H1 (cell line): Measurements from ENCODE around the gene CHP2. TPM values are rescaled to one million over a fixed set of nuclear protein-coding genes. Genes with fewer than 3 reads are reported as not detected.

Experiments
- CTCF ChIA-PET: fragments of 300-600 bp; sonication (Branson Sonifier 250); formaldehyde crosslinking; loops from one replicate; lab custom pipeline; 2021; ENCODE audit not compliant: partially characterized antibody; lab: Charles Lee
- POLR2A ChIA-PET: fragments of 300-600 bp; sonication (Branson Sonifier 250); formaldehyde crosslinking; loops from one replicate; lab custom pipeline; 2021; ENCODE audit warnings: inconsistent platforms; ENCODE audit not compliant: partially characterized antibody; lab: Charles Lee
- DNase-seq, 2 experiments: peaks; one replicate each; pipeline versions ENCODE4 v3.0.0 to v3.0.0-alpha.2; 2010 to 2022; ENCODE audit warnings: low spot score in 2 of 2, low read depth in 1 of 2, mixed read lengths in 1 of 2
- FAIRE-seq: peaks from 2 replicates; lab custom pipeline; 2011; peaks lifted over from hg19 to GRCh38; lab: Jason Lieb, UNC
- H2AFZ ChIP-seq: 2 replicates; pipeline ENCODE4 v1.8.1; 2012; ENCODE audit warnings: low read length, inconsistent platforms
- H2AK5ac ChIP-seq: 2 replicates; pipeline ENCODE4 v1.6.1; 2013; ENCODE audit warnings: low read depth, low read length
- H2BK120ac ChIP-seq: replicated peaks from 2 replicates; pipeline ENCODE3; 2013; ENCODE audit warnings: low read depth, low read length, inconsistent platforms
- H2BK12ac ChIP-seq: 2 replicates; pipeline ENCODE4 v1.6.1; 2013; ENCODE audit warnings: low read depth, low read length
- H2BK15ac ChIP-seq: 2 replicates; pipeline ENCODE4 v1.6.1; 2013; ENCODE audit warnings: low read length
- H2BK20ac ChIP-seq: 2 replicates; pipeline ENCODE4 v1.6.1; 2013; ENCODE audit warnings: low read length
- H2BK5ac ChIP-seq: 2 replicates; pipeline ENCODE4 v1.6.1; 2013; ENCODE audit warnings: low read depth, low read length
- H3K14ac ChIP-seq: 2 replicates; pipeline ENCODE4 v1.6.1; 2013; ENCODE audit warnings: inconsistent platforms; ENCODE audit not compliant: insufficient read length
- H3K18ac ChIP-seq: 2 replicates; pipeline ENCODE4 v1.6.1; 2013; ENCODE audit warnings: low read length; ENCODE audit errors: extremely low read depth
- H3K23ac ChIP-seq: 2 replicates; pipeline ENCODE4 v1.6.1; 2013; ENCODE audit warnings: inconsistent platforms; ENCODE audit not compliant: insufficient read length
- H3K23me2 ChIP-seq: 2 replicates; pipeline ENCODE4 v1.6.1; 2013; ENCODE audit warnings: low read depth, low read length
- H3K27ac ChIP-seq: 2 replicates; pipeline ENCODE4 v1.6.1; 2011; ENCODE audit warnings: low read depth, low read length, inconsistent platforms
- H3K27me3 ChIP-seq, 4 experiments: replicated peaks in 1 of 4; 1 replicate in 1 of 4; 2 replicates in 3 of 4; pipeline versions ENCODE4 v1.6.1 to v1.8.1; 2011 to 2013; ENCODE audit warnings: low read length in 3 of 4, mild to moderate bottlenecking in 3 of 4, inconsistent platforms in 2 of 4, mixed read lengths in 2 of 4, moderate library complexity in 1 of 4; ENCODE audit not compliant: control insufficient read depth in 3 of 4, insufficient read depth in 3 of 4; ENCODE audit errors: extremely low read depth in 1 of 4
- H3K36me3 ChIP-seq, 4 experiments: 2 replicates each; pipeline versions ENCODE4 v1.6.1 to v1.8.1; 2011 to 2013; ENCODE audit warnings: mild to moderate bottlenecking in 4 of 4, low read length in 3 of 4, moderate library complexity in 2 of 4, control low read depth in 1 of 4, inconsistent platforms in 1 of 4; ENCODE audit not compliant: insufficient read depth in 4 of 4, control insufficient read depth in 2 of 4
- H3K4ac ChIP-seq: replicated peaks from 2 replicates; pipeline ENCODE3; 2013; ENCODE audit warnings: low read length, low read depth, mixed read lengths, inconsistent platforms; ENCODE audit not compliant: insufficient read length
- H3K4me1 ChIP-seq, 4 experiments: replicated peaks in 1 of 4; 1 replicate in 1 of 4; 2 replicates in 3 of 4; pipeline versions ENCODE4 v1.6.1 to v1.8.1; 2011 to 2013; ENCODE audit warnings: low read length in 3 of 4, inconsistent platforms in 2 of 4, mixed read lengths in 1 of 4; ENCODE audit not compliant: insufficient read depth in 4 of 4, control insufficient read depth in 3 of 4
- H3K4me2 ChIP-seq, 2 experiments: 2 replicates each; pipeline versions ENCODE4 v1.6.1 to v1.8.1; 2011 to 2013; ENCODE audit warnings: low read depth in 2 of 2, low read length in 2 of 2, control low read depth in 1 of 2, inconsistent platforms in 1 of 2, mild to moderate bottlenecking in 1 of 2; ENCODE audit not compliant: insufficient read depth in 1 of 2
- H3K4me3 ChIP-seq, 4 experiments: fragments of 200-600, 300-600 bp in 1 of 4; sonication (generic), shearing (Covaris generic), sonication (Bioruptor Twin) in 1 of 4; 2 replicates each; pipeline versions ENCODE4 v1.5.1 to v1.8.1; 2011 to 2016; ENCODE audit warnings: low read length in 4 of 4, low read depth in 3 of 4, control low read depth in 2 of 4, inconsistent platforms in 2 of 4, mild to moderate bottlenecking in 2 of 4, mixed read lengths in 1 of 4, moderate library complexity in 1 of 4; ENCODE audit not compliant: insufficient read depth in 2 of 4; ENCODE audit errors: extremely low read depth in 1 of 4
- H3K56ac ChIP-seq: replicated peaks from 2 replicates; pipeline ENCODE3; 2013; ENCODE audit warnings: low read depth, mild to moderate bottlenecking, mixed read lengths, low read length, inconsistent platforms; ENCODE audit not compliant: insufficient read length
- H3K79me1 ChIP-seq: 2 replicates; pipeline ENCODE4 v1.6.1; 2013; ENCODE audit warnings: low read depth, low read length, control low read depth
- H3K79me2 ChIP-seq, 2 experiments: 2 replicates each; pipeline versions ENCODE4 v1.6.1 to v1.8.1; 2012 to 2013; ENCODE audit warnings: low read length in 2 of 2, mild to moderate bottlenecking in 2 of 2, inconsistent platforms in 1 of 2; ENCODE audit not compliant: insufficient read depth in 2 of 2, control insufficient read depth in 1 of 2
- H3K9ac ChIP-seq, 4 experiments: replicated peaks in 1 of 4; 1 replicate in 1 of 4; 2 replicates in 3 of 4; pipeline versions ENCODE4 v1.6.1 to v1.8.1; 2011 to 2013; ENCODE audit warnings: low read depth in 3 of 4, low read length in 3 of 4, control low read depth in 2 of 4, mild to moderate bottlenecking in 2 of 4, moderate library complexity in 2 of 4, inconsistent platforms in 1 of 4; ENCODE audit errors: extremely low read depth in 1 of 4
- H3K9me3 ChIP-seq, 2 experiments: 2 replicates each; pipeline versions ENCODE4 v1.6.1 to v1.8.1; 2012 to 2013; ENCODE audit warnings: mild to moderate bottlenecking in 2 of 2, moderate library complexity in 2 of 2, control low read depth in 1 of 2, inconsistent platforms in 1 of 2, low read depth in 1 of 2, low read length in 1 of 2, mixed read lengths in 1 of 2; ENCODE audit not compliant: insufficient read depth in 2 of 2
- H4K20me1 ChIP-seq, 2 experiments: replicated peaks in 1 of 2; 2 replicates each; pipeline versions ENCODE3 to v1.8.1; 2011 to 2013; ENCODE audit warnings: inconsistent platforms in 2 of 2, low read length in 2 of 2, mild to moderate bottlenecking in 1 of 2; ENCODE audit not compliant: insufficient read depth in 2 of 2, control insufficient read depth in 1 of 2
- H4K5ac ChIP-seq: 2 replicates; pipeline ENCODE4 v1.6.1; 2013; ENCODE audit warnings: low read length, low read depth, mixed read lengths, inconsistent platforms; ENCODE audit not compliant: insufficient read length
- H4K8ac ChIP-seq: 2 replicates; pipeline ENCODE4 v1.8.0; 2013; ENCODE audit warnings: mild to moderate bottlenecking, moderate library complexity, low read length, inconsistent platforms; ENCODE audit not compliant: insufficient read depth; ENCODE audit errors: extremely low read depth
- H4K91ac ChIP-seq: replicated peaks from 2 replicates; pipeline ENCODE3; 2013; ENCODE audit warnings: low read length, mixed read lengths, inconsistent platforms; ENCODE audit not compliant: insufficient read length
- CBX8 ChIP-seq: fragments of 300-800, 300-1000 bp; sonication (generic); IDR thresholded peaks from 2 replicates; pipeline ENCODE4 v1.7.1; 2016; ENCODE audit warnings: low read depth, low read length, borderline replicate concordance
- FOSL1 ChIP-seq: IDR thresholded peaks from 2 replicates; pipeline ENCODE4 v1.6.1; 2011; ENCODE audit warnings: mild to moderate bottlenecking, low read depth, low read length, moderate library complexity; ENCODE audit not compliant: insufficient read depth
- HDAC2 ChIP-seq, 2 experiments: fragments of 300-600 bp in 1 of 2; sonication (generic) in 1 of 2; IDR thresholded peaks; 2 replicates each; pipeline ENCODE4 v1.6.1; 2011 to 2012; ENCODE audit warnings: low read depth in 2 of 2, low read length in 2 of 2, mild to moderate bottlenecking in 2 of 2, moderate library complexity in 2 of 2, borderline replicate concordance in 1 of 2, inconsistent platforms in 1 of 2
- HDAC6 ChIP-seq: IDR thresholded peaks from one replicate; pipeline ENCODE4 v1.7.1; 2012; ENCODE audit warnings: low read depth, mild to moderate bottlenecking, inconsistent platforms, low read length, moderate library complexity
- KDM1A ChIP-seq: fragments of 200-600, 300-600 bp; sonication (generic); IDR thresholded peaks from 2 replicates; pipeline ENCODE4 v1.7.1; 2016; ENCODE audit warnings: mild to moderate bottlenecking, low read length, borderline replicate concordance
- KDM4A ChIP-seq: IDR thresholded peaks from one replicate; pipeline ENCODE4 v1.7.1; 2012; ENCODE audit warnings: low read depth, mild to moderate bottlenecking, moderate library complexity, low read length, inconsistent platforms; ENCODE audit not compliant: severe bottlenecking
- POLR2AphosphoS5 ChIP-seq: IDR thresholded peaks from 2 replicates; pipeline ENCODE4 v1.6.1; 2011; ENCODE audit warnings: low read depth, low read length
- SRF ChIP-seq: IDR thresholded peaks from 2 replicates; pipeline ENCODE4 v1.6.1; 2011; ENCODE audit warnings: mild to moderate bottlenecking, low read depth, low read length, moderate library complexity
- WGBS, 2 experiments: shearing (Covaris generic) in 1 of 2; methylation state at CpG; one replicate each; pipeline versions ENCODE4 v1.1.6 to v1.1.7; 2013 to 2015; ENCODE audit warnings: low lambda C conversion rate in 2 of 2, mixed read lengths in 2 of 2, inconsistent platforms in 1 of 2, low coverage in 1 of 2, missing lambda C conversion rate in 1 of 2; ENCODE audit not compliant: insufficient replicate concordance in 2 of 2, insufficient coverage in 1 of 2, insufficient read length in 1 of 2; ENCODE audit errors: extremely low coverage in 1 of 2, missing lambda C conversion rate in 1 of 2; 5-methylcytosine and 5-hydroxymethylcytosine counted together
- polyA plus RNA-seq, 7 experiments: library from polyadenylated mRNA; depleted of rRNA in 3 of 7; stranded (reverse) in 5 of 7; unstranded in 2 of 7; fragments of >200 nt in 5 of 7; fragments of 200-250 nt in 2 of 7; gene quantifications; 1 replicate in 5 of 7; 2 replicates in 1 of 7; 4 replicates in 1 of 7; pipeline versions ENCODE4 v1.2.1 to v1.2.3, GENCODE V29; 2011 to 2013; ENCODE audit warnings: missing spikeins in 2 of 7, mixed read lengths in 2 of 7
- total RNA-seq: library from RNA; stranded (reverse); fragmentation: NEBNext Ultra II Directional; extraction: Animal tissue kit (Norgen Biotek cat#: 25700); gene quantifications from 2 replicates; pipeline ENCODE4 v1.2.1, GENCODE V29; 2021

CHP2 gene
- total and polyA plus RNA-seq, 2 of the 8 experiments (the other 6 are each of a cell fraction or from before 2014, with no cell fraction given): 1.3 to 1.6 TPM

- Histone ChIP-seq H3K36me3 (no peaks in the 10 kb centered on the region), H3K27me3 (no peaks in the 10 kb centered on the region), H3K9me3 (0 out of 4 replicates have a peak, but pooled peaks cover 0 to 3% of the 10 kb centered on the region in 2 experiments), H2BK5ac (no peak overlapping the region), H3K79me2 (no peaks in the 10 kb centered on the region), H4K91ac (no peak overlapping the region), H4K20me1 (no peaks in the 10 kb centered on the region), H2BK12ac (no peak overlapping the region), H3K4ac (no peak overlapping the region), H2AFZ (no peak overlapping the region), H2BK20ac (no peak overlapping the region), H3K4me1 (peaks cover 0 to 2% (median 0%) of the 10 kb centered on the region in 4 experiments; a peak in 2 of 7 replicates), H3K14ac (no peak overlapping the region), H4K8ac (no peak overlapping the region), H2BK15ac (no peak overlapping the region), H3K9ac (no peak overlapping the region), H2BK120ac (no peak overlapping the region), H3K4me3 (no peak overlapping the region), H3K79me1 (no peaks in the 10 kb centered on the region), H3K56ac (no peak overlapping the region), H2AK5ac (no peak overlapping the region), H4K5ac (no peak overlapping the region), H3K4me2 (no peak overlapping the region), H3K23me2 (no peaks in the 10 kb centered on the region), H3K27ac (no peak overlapping the region), H3K18ac (no peak overlapping the region), H3K23ac (no peak overlapping the region)
- FAIRE-seq: no peak
- ChIA-PET POLR2A (interaction anchor here (1.2 kb wide), 1 partner anchor 37 kb away, joined by 4 read pairs; no protein-coding TSS in a partner anchor), CTCF (interaction anchor here (0.6 to 2.3 kb wide), 4 partner anchors 10 to 987 kb away, joined by 3 to 8 read pairs (median 3); no protein-coding TSS in a partner anchor)
- no peak for DNase-seq
- WGBS, 2 experiments: 90% methylated on average over 8 of the region's 8 CpGs; no CpG with 5 or more reads in 1 of the 2 experiments
- TF ChIP-seq CBX8: no peak
- TF ChIP-seq FOSL1: no peak
- TF ChIP-seq HDAC6: no peak
- TF ChIP-seq KDM4A: no peak
- no peak for TF ChIP-seq SRF
- no peak for TF ChIP-seq HDAC2 (IDR thresholded peaks at IDR 0.05; ENCODE audit: borderline replicate concordance in 1 of 2, low read depth in 2 of 2, low read length in 2 of 2)
- TF ChIP-seq KDM1A: no peak
- TF ChIP-seq POLR2AphosphoS5: no peak
These were observed 30.6 kb upstream of the CHP2 start for GRCh38 chr16:23724096-23724784.
